NCI-H2029 (cell line): ENCODE data around the gene CACNA1C.

Experiments used
- DNase-seq: peaks from one replicate; lab custom pipeline; 2025; lab: John Stamatoyannopoulos, UW

CACNA1C gene

DNA sequence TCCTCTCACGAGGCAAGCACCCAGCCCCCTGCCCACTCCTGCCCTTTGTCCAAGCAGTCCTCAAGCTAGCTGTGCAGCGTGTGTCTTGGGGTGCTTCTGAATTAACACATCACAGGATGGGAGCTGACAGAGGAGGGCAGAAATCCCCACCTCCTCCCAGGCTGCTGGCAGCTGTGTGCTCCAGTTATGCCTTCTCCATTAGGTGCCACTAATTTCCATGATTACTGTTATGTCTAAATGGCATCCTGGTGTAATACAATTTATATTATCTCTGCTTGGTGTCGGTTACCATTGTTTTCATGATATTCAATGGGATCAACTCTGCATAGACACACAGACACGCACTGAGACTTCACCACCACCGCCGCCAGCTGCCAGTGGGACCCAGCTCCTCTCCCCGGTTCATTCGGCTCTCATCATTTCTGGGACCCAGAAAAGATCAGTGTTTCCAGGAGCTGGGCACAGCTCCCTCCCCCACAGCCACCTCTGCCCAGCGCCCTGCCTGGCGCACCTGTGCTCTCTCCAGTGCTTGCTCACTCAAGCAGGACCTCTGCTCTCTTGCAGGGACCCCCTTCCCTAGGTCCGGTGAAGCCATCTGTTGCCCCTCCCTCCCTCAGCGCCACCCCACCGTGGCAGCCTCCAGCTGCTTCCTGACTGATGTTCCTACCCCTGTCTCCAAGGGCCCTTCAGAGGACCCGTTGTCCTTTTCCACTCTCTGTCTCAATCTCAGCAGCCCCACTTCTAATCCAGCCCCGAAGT, 574.5 kb downstream of the CACNA1C start:
- DNase-seq = no peak

DNA sequence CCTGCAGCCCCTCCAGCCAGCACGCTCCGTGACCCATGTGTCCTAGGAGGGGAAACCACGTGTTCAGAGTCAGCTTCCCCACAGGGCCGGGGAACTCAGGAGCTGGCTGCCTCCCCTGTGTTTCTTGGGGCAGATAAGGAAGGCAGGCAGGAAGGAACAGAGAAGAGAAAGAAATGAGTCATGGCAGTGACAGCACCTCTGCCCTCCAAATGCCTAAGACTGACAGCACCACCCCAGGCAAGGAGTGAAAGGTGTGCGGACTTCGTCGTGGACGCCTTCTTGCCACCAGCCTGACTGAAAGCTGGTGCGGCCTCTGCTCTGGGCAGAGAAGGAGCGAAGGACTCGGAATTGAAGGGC, 575.0 kb downstream of the CACNA1C start:
- DNase-seq = no peak

GRCh38 chr12:2628401-2628800, 575.6 kb downstream of the CACNA1C start:
- DNase-seq = no peak

DNA sequence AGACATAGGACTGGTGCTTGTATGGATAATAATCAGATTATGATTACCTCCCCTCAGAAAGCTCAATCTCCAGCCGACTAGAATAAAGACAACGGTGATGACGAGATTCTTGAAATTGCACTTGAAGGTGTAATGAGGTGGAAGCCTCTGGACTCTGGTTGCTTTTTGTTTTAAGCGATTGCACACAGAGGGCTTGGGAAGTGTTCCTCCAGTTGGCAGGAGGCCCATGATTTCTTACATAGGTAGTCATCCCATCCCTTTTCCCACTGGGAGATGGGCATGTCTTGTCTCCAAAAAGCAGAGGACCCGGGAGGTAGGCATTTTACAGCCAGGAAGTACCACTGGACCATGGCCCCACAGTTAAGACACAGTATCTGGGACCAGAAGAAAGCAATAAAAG, 576.3 kb downstream of the CACNA1C start:
- no peak for DNase-seq

DNA sequence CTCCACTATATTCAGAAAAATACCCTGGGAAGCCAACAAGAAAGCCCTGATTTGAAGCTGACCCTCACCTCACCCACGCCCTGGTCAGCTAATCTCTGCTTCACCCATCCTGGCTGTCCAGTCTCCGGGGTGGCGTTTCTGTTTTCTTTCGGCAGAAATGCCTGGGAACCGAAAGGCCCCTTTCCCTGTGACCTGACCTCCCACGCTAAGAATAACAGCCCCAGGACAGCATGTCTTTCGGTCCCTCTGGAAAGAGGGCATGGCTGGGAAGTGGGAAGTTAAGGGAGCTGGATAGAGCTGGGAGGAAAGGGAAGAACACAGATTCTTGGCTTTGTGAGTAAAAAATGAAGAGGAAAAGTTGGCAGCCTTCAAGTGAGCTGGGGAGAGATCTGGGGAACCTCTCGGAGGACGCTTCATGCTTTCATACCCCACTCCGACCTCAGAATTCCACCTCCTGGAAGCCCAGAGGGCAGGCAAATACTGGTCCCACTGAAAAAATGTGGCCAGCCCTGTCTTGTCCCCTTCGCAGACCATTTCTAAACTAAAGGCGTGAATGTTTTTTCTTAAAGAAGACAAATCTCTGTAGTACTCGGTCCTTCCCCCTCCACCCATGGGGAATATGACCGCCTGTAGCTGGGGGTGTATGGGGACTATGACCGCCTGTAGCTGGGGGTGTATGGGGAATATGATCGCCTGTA, 579.0 kb downstream of the CACNA1C start:
- no peak for DNase-seq

- no peak for DNase-seq
These were observed 580.5 kb downstream of the CACNA1C start for GRCh38 chr12:2633176-2633824.

DNA sequence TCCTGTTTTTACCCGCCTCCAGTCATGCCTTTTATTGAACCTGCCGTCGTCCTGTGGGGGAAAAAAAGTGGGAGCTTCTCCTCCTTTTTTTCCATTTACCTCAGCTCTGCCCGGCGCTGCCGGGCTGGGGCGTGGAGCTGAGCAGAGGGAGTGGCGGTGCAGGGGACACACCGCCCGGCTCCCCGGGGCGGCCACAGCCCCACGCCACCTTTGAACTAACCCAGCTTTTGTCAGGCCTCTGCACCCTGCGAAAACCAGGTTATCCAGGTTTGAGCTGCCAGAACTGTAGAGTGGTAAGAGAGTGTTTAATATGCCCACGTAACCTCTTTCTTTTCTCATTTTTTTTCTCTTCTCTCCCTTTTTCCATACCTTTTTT, 581.0 kb downstream of the CACNA1C start:
- no peak for DNase-seq

DNA sequence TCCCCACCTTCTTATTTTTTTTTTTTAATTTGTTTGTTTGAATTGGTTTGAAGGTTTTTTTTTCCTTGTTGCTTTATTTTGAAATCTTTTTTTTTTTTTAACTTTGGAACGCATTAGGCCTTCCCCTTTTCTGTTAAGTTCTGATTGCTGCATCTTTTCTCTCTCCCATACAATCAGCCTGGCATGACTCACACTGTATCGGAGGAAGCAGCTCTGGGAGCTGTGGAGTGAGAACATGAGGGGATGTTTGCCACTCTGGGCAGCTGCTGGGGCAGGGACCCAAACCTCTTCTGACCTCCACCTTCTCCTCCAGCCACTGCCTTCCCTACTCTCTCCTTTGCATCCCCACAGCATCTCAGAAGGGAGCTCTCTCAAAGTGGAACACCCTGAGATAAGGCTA, 581.7 kb downstream of the CACNA1C start:
- DNase-seq = no peak

DNA sequence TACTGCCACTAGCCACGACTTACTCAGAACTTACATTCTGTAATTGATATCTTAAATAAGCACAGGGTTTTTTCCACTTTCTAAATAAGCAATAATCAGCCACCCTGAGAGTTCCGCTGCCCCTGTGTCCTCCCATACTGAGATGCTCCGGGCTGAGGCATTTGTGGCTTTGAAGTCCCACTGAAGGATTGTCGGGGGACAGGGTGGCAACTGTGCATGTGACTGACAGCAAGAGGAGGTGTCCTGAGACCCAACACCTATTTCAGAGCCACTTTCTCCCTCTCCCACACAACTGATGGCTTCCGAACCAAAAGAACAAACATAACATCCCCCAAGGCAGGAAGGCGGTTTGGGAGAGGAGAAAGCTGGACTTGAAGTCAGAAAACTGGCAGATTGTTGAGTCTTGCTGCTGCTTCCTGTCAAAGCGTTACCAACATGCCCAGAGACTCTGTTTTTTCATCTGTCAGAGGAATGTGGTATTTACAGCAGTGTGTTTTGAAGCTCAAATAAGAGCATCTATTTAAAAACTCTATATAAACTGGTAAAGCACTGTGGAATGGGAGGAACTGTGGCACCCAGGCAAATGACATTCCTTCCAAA, 584.1 kb downstream of the CACNA1C start:
- no peak for DNase-seq

GRCh38 chr12:2637371-2637770, 584.6 kb downstream of the CACNA1C start:
- DNase-seq = no peak

- DNase-seq = no peak
These were observed 585.7 kb downstream of the CACNA1C start for GRCh38 chr12:2638273-2639019.

DNA sequence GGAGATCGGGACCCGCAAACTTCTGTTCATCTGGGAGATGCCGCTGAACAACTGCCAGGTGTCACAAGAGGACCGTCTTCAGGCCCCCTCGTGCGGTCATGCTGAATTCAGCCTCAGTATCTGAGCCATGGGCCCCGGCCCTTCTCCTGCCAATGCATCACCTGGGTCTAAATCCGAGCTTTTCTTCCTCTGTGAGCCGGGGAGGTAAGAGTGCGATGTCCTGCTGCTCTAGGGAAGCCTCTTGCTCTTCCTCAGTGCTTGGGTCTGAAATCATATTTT, 586.2 kb downstream of the CACNA1C start:
- no peak for DNase-seq

DNA sequence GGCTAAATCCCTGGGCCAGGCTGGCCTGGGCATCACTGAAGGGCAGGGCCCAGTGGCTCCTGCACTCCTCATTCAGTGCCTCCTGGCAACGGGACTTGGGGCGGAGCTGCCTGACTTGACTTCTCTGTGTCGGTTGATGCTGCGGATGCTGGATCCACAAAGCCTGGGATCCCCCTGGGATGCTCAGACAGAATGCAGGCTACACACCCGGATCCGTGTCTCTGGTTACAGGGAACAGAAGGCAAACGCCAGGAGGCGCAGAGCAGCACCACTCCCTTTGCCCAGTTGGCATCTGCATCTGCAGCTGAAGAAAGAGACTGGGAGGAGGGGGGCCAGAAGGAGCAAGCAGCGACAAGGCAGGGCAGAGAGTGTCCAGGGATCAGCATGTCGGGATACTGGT, 587.5 kb downstream of the CACNA1C start:
- DNase-seq = no peak

DNA sequence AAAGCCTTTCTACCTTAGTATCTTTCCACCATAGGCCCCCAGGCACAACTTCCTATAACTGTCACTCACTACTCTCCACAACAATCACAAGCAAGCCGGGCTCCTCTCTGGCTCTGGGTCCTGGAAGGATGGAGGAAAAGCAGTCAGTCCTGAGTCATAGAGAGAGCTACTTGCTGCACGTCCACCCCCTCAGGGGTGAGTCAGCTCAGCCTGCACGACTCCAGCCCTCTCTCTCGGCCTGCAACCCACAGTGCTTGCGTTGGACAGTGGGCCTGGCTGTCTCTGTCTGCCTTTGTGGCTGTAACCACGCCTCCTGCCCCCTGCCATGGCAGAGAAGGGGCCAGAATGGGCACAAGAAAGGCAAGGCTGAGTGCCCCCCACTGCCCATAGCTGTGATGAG, 587.9 kb downstream of the CACNA1C start:
- DNase-seq = no peak

DNA sequence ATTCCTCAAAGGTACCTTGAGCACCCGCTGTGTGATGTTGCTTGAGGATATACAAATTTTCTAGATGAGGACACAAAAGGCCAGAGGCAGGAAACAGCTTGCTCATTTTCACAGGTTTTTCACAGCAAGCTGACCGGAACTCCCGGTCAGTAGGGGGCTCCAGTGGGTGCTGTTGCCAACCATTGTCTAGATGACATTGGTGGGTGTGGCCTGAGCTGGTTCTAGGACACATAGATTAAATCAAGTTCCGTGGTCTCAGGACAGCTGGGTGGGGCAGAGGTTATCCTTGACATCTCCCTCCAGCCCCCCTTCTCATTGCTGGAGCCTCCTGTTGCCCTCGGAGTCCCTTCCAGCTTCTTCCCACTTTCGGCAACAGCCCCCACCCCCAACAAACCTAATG, 588.4 kb downstream of the CACNA1C start:
- no peak for DNase-seq

DNA sequence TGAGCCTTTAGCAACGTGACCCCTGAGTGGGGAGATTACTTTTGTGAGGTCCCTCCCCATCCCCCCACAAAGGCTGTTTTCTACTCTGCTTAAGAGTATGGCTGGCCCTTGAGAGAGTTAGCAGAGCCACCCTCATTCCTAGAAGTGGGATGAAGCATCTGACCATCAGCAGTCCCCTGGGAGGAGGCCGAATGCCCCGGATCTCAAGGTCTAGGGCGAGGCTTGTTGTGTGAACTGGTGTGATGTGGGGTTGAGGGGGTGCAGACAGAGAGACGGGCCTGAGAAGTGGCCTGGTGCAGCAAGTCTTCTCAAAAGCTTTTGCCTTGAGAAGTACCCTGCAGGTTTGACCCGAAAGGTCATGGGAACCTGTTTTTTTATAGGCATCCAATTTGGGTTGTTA, 589.0 kb downstream of the CACNA1C start:
- no peak for DNase-seq

- no peak for DNase-seq
These were observed 589.5 kb downstream of the CACNA1C start for GRCh38 chr12:2642176-2642892.

GRCh38 chr12:2642896-2643425, 590.2 kb downstream of the CACNA1C start:
- no peak for DNase-seq

DNA sequence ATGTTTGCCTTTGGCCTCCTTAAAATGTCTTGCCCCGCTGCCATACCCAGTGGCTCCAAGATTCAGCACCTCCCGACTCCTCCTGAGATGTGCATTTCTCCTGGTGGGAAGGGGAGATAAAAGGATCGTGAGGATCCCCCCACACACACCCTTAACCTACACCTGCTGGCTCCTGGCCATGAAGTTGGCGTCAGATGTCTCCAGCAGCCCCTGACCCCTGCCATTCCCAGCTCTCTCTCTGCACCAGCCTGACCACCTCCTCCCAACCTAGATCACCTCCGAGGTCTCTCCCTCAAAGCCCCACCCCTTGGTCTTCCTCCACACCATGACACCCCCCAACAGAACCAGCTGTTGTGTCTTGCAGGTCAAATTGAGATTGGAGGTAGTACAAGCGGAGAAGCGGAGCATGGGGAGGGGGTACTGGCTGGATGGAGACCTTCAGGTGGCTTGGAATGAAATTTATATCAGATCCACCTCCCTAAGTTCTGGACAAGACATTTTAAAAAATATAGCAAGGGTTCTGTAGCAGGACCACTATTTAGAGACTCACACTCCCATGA, 590.9 kb downstream of the CACNA1C start:
- DNase-seq = no peak

DNA sequence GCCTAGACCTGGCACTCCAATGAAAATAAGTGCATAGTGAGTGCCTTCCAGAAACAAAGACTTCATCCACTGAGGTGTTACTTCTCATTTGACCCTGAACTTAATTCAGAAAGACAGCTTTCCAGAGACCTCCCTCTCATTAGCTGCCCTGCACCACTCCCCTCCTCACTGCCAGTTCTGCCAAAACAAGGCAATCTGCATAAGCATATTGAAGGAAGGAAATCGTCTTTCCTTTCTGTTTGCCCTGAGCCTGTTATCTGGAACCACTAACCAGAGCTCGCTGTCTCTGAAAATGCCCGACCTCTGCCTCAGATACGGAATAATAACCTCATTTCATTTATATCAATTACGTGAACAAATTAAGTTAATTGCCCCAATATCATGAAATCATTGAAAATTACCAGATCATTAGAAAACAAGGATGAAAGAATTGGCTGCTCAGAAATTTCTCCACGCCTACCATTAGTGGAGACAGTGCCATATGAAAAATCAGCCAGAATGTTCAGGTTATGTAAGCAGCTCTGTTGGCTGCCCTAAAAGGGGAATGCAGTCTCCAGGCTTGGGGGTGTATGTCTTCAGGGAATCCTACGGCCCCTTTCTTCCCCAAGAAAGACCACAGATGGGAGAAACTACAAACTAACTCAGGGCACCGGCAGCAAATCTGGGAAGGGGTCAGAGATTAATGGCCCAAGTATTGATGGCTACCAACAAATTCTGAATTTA, 592.1 kb downstream of the CACNA1C start:
- DNase-seq = no peak

- no peak for DNase-seq
These were observed 592.7 kb downstream of the CACNA1C start for GRCh38 chr12:2645460-2645859.
